HepG2 (cell line): Measurements from ENCODE around the gene EEPD1. TPM values are rescaled to one million over a fixed set of nuclear protein-coding genes. Genes with fewer than 3 reads are reported as not detected.

ENCODE experiments used
- ARHGAP35 ChIP-seq: sonication (generic); formaldehyde crosslinking; IDR thresholded peaks from 2 replicates; pipeline ENCODE4 v1.9.0; 2022; ENCODE audit warnings: mild to moderate bottlenecking, inconsistent platforms, moderate library complexity, missing genetic modification reagents, borderline replicate concordance
- ATAD3A ChIP-seq: sonication (generic); formaldehyde crosslinking; IDR thresholded peaks from 2 replicates; pipeline ENCODE4 v1.4.0; 2020; ENCODE audit warnings: missing genetic modification reagents
- CHD4 ChIP-seq: fragments of 200-600 bp; sonication (generic); IDR thresholded peaks from 2 replicates; pipeline ENCODE4 v1.7.0; 2017; ENCODE audit warnings: mild to moderate bottlenecking, low read length, borderline replicate concordance
- FOXC1 ChIP-seq: sonication (generic); formaldehyde crosslinking; IDR thresholded peaks from 2 replicates; pipeline ENCODE4 v1.8.0; 2022; ENCODE audit warnings: mild to moderate bottlenecking, missing genetic modification reagents, borderline replicate concordance
- FOXJ3 ChIP-seq: sonication (generic); formaldehyde crosslinking; IDR thresholded peaks from 2 replicates; pipeline ENCODE4 v1.4.0; 2020; ENCODE audit warnings: missing genetic modification reagents, mild to moderate bottlenecking, borderline replicate concordance
- HDAC1 ChIP-seq: sonication (generic); formaldehyde crosslinking; IDR thresholded peaks from 2 replicates; pipeline ENCODE4 v1.5.1; 2020; ENCODE audit warnings: mild to moderate bottlenecking, missing genetic modification reagents
- NFE2L1 ChIP-seq: sonication (generic); formaldehyde crosslinking; IDR thresholded peaks from 2 replicates; pipeline ENCODE4 v1.4.0; 2020; ENCODE audit warnings: missing genetic modification reagents, mild to moderate bottlenecking, borderline replicate concordance
- PBX3 ChIP-seq: sonication (generic); formaldehyde crosslinking; IDR thresholded peaks from 2 replicates; pipeline ENCODE4 v1.8.1; 2023; ENCODE audit warnings: missing genetic modification reagents, inconsistent platforms, borderline replicate concordance
- REPIN1 ChIP-seq: sonication (generic); formaldehyde crosslinking; IDR thresholded peaks from 2 replicates; pipeline ENCODE4 v1.8.0; 2022; ENCODE audit warnings: missing genetic modification reagents, low read depth, mild to moderate bottlenecking, borderline replicate concordance
- RXRA ChIP-seq: sonication (generic); formaldehyde crosslinking; IDR thresholded peaks from 2 replicates; pipeline ENCODE4 v1.5.1; 2020; ENCODE audit warnings: missing genetic modification reagents
- SOX5 ChIP-seq: IDR thresholded peaks from 2 replicates; pipeline ENCODE4 v1.6.1; 2016; ENCODE audit warnings: borderline replicate concordance
- STAT5B ChIP-seq: sonication (generic); formaldehyde crosslinking; IDR thresholded peaks from 2 replicates; pipeline ENCODE4 v1.4.0; 2020; ENCODE audit warnings: missing genetic modification reagents
- THAP11 ChIP-seq: IDR thresholded peaks from 2 replicates; pipeline ENCODE4 v1.6.1; 2016; ENCODE audit warnings: missing biosample characterization, missing genetic modification reagents
- XBP1 ChIP-seq: sonication (generic); formaldehyde crosslinking; IDR thresholded peaks from 2 replicates; pipeline ENCODE4 v1.5.0; 2020; ENCODE audit warnings: missing genetic modification reagents
- YEATS4 ChIP-seq: sonication (generic); formaldehyde crosslinking; IDR thresholded peaks from 2 replicates; pipeline ENCODE4 v1.4.0; 2020; ENCODE audit warnings: missing genetic modification reagents, borderline replicate concordance
- ZBTB38 ChIP-seq: sonication (generic); formaldehyde crosslinking; IDR thresholded peaks from 2 replicates; pipeline ENCODE4 v1.5.1; 2020; ENCODE audit warnings: mild to moderate bottlenecking, missing genetic modification reagents
- ZFP36L1 ChIP-seq: sonication (generic); formaldehyde crosslinking; IDR thresholded peaks from 2 replicates; pipeline ENCODE4 v1.8.0; 2022; ENCODE audit warnings: mild to moderate bottlenecking, missing genetic modification reagents, moderate library complexity
- ZNF337 ChIP-seq: sonication (generic); formaldehyde crosslinking; IDR thresholded peaks from 2 replicates; pipeline ENCODE4 v1.5.1; 2020; ENCODE audit warnings: missing genetic modification reagents, low read depth, mild to moderate bottlenecking, borderline replicate concordance
- polyA plus RNA-seq, 8 experiments: library from polyadenylated mRNA; depleted of rRNA in 3 of 8; stranded (reverse) in 7 of 8; unstranded in 1 of 8; fragments of >200 nt; fragmentation: Illumina TruSeq in 4 of 8; extraction: Trizol in 4 of 8; gene quantifications; 2 replicates each; pipeline versions ENCODE4 v1.2.1 to v1.2.3, GENCODE V29; 2011 to 2016; ENCODE audit warnings: low read depth in 4 of 8, missing spikeins in 1 of 8, mixed read lengths in 1 of 8; ENCODE audit not compliant: insufficient read depth in 1 of 8
- total RNA-seq, 5 experiments: library from RNA; depleted of rRNA; stranded (reverse); fragments of >200 nt; fragmentation: Illumina TruSeq; extraction: Trizol; gene quantifications; 2 replicates each; pipeline ENCODE4 v1.2.3, GENCODE V29; 2016; ENCODE audit warnings: low read depth in 1 of 5
- TF ChIP-seq, protein P1 (sequence below): sonication (generic); formaldehyde crosslinking; IDR thresholded peaks from 2 replicates; pipeline ENCODE4 v1.5.0; 2020; ENCODE audit warnings: mild to moderate bottlenecking, missing genetic modification reagents, borderline replicate concordance
- TF ChIP-seq, protein P2 (sequence below): sonication (generic); formaldehyde crosslinking; IDR thresholded peaks from 2 replicates; pipeline ENCODE4 v1.5.0; 2020; ENCODE audit warnings: missing genetic modification reagents, mild to moderate bottlenecking, borderline replicate concordance

Gene EEPD1
- total and polyA plus RNA-seq, 2 of the 13 experiments (the other 11 are each of a cell fraction or from before 2014, with no cell fraction given): 10.1 to 16.4 TPM

GRCh38 chr7:36165059-36165458 lies 12.0 kb downstream of the EEPD1 start (continued):
- peak; percentile 80; the same call in 1 of the 2 replicates for TF ChIP-seq FOXJ3 (CRISPR knock-in tag)
- no peak for TF ChIP-seq YEATS4 (CRISPR knock-in tag)
- TF ChIP-seq XBP1 (CRISPR knock-in tag): no peak
- peak; percentile 47; the same call in 1 of the 2 replicates for TF ChIP-seq REPIN1 (CRISPR knock-in tag)
- TF ChIP-seq RXRA (CRISPR knock-in tag): no peak
- TF ChIP-seq FOXC1 (CRISPR knock-in tag): no peak
- TF ChIP-seq THAP11 (CRISPR knock-in tag): peak; percentile 54
- TF ChIP-seq ARHGAP35 (CRISPR knock-in tag): no peak
- TF ChIP-seq ZFP36L1 (CRISPR knock-in tag): no peak; the same call in 1 of the 2 replicates
- no peak for TF ChIP-seq ATAD3A (CRISPR knock-in tag)
- no peak for TF ChIP-seq ZNF337
- peak; percentile 84 for TF ChIP-seq SOX5 (CRISPR knock-in tag)
- no peak for TF ChIP-seq NFE2L1 (CRISPR knock-in tag)
- TF ChIP-seq, protein P1, sequence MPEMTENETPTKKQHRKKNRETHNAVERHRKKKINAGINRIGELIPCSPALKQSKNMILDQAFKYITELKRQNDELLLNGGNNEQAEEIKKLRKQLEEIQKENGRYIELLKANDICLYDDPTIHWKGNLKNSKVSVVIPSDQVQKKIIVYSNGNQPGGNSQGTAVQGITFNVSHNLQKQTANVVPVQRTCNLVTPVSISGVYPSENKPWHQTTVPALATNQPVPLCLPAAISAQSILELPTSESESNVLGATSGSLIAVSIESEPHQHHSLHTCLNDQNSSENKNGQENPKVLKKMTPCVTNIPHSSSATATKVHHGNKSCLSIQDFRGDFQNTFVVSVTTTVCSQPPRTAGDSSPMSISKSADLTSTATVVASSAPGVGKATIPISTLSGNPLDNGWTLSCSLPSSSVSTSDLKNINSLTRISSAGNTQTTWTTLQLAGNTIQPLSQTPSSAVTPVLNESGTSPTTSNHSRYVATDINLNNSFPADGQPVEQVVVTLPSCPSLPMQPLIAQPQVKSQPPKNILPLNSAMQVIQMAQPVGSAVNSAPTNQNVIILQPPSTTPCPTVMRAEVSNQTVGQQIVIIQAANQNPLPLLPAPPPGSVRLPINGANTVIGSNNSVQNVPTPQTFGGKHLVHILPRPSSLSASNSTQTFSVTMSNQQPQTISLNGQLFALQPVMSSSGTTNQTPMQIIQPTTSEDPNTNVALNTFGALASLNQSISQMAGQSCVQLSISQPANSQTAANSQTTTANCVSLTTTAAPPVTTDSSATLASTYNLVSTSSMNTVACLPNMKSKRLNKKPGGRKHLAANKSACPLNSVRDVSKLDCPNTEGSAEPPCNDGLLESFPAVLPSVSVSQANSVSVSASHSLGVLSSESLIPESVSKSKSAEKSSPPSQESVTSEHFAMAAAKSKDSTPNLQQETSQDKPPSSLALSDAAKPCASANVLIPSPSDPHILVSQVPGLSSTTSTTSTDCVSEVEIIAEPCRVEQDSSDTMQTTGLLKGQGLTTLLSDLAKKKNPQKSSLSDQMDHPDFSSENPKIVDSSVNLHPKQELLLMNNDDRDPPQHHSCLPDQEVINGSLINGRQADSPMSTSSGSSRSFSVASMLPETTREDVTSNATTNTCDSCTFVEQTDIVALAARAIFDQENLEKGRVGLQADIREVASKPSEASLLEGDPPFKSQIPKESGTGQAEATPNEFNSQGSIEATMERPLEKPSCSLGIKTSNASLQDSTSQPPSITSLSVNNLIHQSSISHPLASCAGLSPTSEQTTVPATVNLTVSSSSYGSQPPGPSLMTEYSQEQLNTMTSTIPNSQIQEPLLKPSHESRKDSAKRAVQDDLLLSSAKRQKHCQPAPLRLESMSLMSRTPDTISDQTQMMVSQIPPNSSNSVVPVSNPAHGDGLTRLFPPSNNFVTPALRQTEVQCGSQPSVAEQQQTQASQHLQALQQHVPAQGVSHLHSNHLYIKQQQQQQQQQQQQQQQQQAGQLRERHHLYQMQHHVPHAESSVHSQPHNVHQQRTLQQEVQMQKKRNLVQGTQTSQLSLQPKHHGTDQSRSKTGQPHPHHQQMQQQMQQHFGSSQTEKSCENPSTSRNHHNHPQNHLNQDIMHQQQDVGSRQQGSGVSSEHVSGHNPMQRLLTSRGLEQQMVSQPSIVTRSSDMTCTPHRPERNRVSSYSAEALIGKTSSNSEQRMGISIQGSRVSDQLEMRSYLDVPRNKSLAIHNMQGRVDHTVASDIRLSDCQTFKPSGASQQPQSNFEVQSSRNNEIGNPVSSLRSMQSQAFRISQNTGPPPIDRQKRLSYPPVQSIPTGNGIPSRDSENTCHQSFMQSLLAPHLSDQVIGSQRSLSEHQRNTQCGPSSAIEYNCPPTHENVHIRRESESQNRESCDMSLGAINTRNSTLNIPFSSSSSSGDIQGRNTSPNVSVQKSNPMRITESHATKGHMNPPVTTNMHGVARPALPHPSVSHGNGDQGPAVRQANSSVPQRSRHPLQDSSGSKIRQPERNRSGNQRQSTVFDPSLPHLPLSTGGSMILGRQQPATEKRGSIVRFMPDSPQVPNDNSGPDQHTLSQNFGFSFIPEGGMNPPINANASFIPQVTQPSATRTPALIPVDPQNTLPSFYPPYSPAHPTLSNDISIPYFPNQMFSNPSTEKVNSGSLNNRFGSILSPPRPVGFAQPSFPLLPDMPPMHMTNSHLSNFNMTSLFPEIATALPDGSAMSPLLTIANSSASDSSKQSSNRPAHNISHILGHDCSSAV (CRISPR knock-in tag): no peak
- TF ChIP-seq, protein P2, sequence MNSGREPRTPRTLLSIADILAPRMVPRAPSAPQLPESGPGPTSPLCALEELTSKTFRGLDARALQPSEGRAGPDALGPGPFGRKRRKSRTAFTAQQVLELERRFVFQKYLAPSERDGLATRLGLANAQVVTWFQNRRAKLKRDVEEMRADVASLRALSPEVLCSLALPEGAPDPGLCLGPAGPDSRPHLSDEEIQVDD: no peak
- TF ChIP-seq ZBTB38 (CRISPR knock-in tag): no peak
- TF ChIP-seq PBX3: no peak
- TF ChIP-seq STAT5B: no peak
- peak; percentile 69; the same call in 1 of the 2 replicates for TF ChIP-seq CHD4
- peak; percentile 64; the same call in 1 of the 2 replicates for TF ChIP-seq HDAC1 (CRISPR knock-in tag)
